Right lobe of liver (tissue), 4 donors: ENCODE data around the gene NIF3L1.

Source experiments
- POLR2A ChIP-seq: fragments of 450-650 bp; IDR thresholded peaks from one replicate; pipeline ENCODE4 v1.6.1; 2017; ENCODE audit warnings: antibody characterized with exemption, mild to moderate bottlenecking
- TF ChIP-seq, protein P1 (sequence below), 4 donors: fragments of 200-600 bp in 3 of 4; fragments of 450-650 bp in 1 of 4; IDR thresholded peaks; one replicate each; pipeline versions ENCODE4 v1.5.1 to v1.8.0; 2016 to 2022; ENCODE audit warnings: antibody characterized with exemption in 4 of 4, mild to moderate bottlenecking in 2 of 4
- donor health status: DM: no; HTN: no; CAD: no.
- donor health status: DM: no; HTN: no; CAD: no.
- donor health status: DM: no; HTN: yes; CAD: no.

DNA sequence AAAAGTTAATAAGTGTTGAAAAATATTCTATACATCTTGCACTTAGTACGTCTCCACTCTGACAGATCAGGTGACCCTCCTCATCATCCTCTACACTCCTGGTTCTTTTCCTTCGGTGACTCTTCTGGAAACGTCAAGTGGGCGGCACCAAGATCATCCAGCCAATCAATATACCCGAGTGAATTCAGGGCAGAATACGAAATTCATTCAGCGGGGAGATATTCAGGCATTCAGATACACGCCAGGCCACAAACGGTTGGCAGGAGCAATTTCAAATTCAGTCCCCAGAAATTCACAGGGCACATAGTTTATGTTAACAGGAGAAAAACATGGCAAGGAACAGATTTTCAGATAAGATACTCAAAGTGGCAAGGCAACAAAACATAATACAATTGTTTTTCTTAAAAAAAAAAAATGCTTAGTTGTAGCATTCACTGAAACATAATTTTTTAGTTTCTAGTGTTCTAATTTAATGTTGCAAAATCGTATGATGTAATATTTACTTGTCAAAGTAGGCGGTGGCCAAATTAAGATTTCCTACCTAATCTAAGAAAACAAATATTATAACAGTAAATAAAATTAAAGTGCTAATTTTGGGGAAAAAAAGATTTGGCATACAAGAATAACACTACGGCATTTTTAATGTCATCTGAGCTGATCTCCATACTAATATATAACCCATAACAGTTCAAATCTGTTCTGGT lies 28.9 kb upstream of the NIF3L1 start:
- TF ChIP-seq, protein P1, sequence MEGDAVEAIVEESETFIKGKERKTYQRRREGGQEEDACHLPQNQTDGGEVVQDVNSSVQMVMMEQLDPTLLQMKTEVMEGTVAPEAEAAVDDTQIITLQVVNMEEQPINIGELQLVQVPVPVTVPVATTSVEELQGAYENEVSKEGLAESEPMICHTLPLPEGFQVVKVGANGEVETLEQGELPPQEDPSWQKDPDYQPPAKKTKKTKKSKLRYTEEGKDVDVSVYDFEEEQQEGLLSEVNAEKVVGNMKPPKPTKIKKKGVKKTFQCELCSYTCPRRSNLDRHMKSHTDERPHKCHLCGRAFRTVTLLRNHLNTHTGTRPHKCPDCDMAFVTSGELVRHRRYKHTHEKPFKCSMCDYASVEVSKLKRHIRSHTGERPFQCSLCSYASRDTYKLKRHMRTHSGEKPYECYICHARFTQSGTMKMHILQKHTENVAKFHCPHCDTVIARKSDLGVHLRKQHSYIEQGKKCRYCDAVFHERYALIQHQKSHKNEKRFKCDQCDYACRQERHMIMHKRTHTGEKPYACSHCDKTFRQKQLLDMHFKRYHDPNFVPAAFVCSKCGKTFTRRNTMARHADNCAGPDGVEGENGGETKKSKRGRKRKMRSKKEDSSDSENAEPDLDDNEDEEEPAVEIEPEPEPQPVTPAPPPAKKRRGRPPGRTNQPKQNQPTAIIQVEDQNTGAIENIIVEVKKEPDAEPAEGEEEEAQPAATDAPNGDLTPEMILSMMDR (IDR thresholded peaks at IDR 0.05): no peak
- peak; percentile 20 for TF ChIP-seq POLR2A
